Stimulated activated CD8-positive, alpha-beta memory T cell treated with anti-CD3 and anti-CD28 coated beads, Interleukin-12 subunit alpha, Interleukin-12 subunit beta, amount 100 ng/mL, for 24 hours (primary cell): ENCODE measurements around the gene DUSP2.

ENCODE experiments used
- DNase-seq: peaks from one replicate; pipeline ENCODE4 v3.0.0-alpha.2; 2020; ENCODE audit errors: extremely low read depth

DUSP2 gene, protein sequence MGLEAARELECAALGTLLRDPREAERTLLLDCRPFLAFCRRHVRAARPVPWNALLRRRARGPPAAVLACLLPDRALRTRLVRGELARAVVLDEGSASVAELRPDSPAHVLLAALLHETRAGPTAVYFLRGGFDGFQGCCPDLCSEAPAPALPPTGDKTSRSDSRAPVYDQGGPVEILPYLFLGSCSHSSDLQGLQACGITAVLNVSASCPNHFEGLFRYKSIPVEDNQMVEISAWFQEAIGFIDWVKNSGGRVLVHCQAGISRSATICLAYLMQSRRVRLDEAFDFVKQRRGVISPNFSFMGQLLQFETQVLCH

DNA sequence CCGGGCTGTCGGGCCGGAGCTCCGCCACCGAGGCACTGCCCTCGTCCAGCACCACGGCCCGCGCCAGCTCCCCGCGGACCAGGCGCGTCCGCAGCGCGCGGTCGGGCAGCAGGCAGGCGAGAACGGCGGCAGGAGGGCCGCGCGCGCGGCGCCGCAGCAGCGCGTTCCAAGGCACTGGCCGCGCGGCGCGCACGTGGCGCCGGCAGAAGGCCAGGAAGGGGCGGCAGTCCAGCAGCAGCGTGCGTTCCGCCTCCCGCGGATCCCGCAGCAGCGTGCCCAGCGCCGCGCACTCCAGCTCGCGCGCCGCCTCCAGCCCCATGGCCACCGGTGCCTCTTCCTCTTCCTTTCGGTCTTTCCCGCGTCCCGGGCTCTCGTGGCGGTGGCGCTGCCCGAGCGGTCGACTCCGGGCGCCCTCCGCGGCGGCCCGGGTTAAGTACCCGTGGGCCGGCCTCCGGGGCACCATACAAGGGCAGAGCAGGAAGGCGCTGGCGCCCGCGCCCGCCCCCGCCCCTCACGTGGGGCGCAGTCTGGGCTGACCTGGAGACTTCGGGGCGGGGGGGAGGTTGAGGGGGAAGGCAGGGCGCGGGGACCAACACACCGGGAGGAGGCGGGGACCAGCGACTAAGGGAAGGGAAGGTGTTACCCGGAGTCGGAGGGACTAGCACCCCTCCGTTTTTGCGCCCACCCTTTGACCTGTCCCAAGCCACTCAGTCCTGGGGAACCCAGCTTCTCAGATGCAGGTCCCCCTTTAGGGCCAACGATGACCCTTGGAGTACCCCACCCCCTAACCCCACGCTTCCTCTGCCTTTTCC is at the start of gene DUSP2:
Gene DUSP2, minus strand, starts transcription at position 405 of the 812 bp plus-strand sequence. Its CDS starts 86 bp downstream, at position 319.
- peak; percentile 85 for DNase-seq

DNA sequence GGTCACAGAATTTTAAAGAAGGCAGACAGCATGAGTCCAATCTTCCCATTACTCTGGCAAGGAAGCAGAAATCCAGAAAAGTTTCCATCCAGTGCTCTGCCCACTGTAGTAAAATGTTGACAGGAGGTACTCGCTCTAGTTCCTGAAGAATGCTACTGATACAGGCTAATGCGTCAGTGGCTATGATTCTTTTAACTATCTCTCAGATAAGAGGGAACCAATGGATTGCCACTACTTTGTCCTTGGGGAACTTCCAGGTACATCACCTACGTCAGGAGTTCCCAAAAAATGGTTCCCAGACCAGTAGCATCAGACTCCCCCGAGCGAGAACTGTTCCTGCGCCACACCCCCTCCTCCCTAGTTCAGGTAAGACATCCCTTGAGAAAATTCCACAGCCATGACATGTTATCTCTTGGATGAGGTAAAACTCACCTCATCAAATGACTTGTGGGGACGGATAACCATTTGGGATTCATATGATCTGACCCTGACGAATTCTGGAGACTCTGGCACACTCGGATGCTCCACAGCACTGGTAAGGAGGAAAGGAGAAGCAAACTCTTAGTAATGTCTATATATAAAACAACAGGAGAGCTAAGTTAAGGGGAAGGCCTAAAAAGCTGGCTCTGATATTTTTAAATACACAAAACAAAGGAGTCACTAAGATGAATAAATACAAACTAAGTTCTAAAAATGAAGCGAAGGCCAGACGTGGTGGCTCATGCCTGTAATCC is 46.9 kb upstream of the DUSP2 start:
- DNase-seq = no peak

DNA sequence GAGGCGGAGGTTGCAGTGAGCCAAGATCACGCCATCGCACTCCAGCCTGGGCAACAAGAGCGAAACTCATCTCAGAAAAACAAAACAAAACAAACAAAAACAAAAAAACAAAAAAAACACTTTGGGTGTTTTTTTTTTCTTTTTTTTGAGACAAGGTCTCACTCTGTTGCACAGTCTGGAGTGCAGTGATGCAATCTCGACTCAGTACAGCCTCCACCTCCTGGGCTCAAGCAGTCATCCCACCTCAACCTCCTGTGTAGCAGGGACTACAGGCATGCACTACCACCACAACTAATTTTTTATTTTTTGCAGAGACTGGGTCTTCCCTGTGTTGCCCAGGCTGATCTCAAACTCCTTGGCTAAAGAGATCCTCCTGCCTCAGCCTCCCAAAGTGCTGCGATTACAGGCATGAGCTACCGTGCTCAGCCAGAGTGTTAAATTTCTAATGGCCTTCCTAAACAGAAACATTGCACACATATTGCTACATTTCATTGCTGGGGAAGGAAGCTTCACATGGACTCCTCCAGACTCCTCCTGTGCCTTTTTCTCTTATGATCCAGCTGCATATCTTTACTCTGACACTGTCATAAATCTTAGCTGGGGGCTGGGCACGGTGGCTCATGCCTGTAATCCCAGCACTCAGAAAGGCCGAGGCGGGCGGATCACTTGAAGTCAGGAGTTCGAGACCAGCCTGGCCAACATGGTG is 43.7 kb upstream of the DUSP2 start:
- no peak for DNase-seq

DNA sequence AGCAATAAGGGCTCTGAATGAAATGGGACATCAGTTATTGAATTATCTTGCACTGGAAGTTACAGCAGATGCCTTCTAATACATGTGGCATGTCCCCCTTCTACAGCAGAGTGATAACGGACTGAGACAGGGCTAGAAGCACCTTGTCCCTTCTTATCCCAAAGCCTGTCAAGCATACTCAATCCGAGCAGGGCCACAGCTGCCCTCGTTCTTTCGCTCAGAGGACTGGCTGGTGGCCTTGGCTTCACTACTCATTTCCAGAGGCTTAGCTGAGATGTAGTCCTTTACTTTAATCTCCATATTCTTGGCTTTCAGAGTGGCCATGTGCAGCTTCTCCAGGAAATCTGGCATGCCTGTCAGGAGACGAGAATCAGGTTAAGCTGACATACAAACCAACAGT is 41.3 kb upstream of the DUSP2 start:
- DNase-seq = no peak

DNA sequence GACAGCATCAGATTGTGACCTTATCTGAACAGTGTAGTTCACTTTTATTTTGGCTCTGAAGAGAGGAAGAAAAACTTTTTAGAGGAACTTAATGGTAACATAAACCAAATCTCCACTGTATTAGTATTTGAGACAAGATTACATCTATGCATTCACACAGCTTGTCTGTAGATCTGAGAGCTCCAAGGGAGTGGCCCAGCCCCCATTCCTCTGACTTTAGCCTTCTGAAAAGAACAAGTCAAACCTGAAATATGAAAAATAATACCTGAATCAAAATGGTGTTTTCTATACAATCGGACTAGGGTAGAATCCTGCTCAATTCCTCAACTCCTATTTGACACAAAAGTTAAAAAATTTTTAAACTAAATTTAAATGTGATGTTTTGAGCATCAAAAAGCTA is 40.3 kb upstream of the DUSP2 start:
- no peak for DNase-seq

DNA sequence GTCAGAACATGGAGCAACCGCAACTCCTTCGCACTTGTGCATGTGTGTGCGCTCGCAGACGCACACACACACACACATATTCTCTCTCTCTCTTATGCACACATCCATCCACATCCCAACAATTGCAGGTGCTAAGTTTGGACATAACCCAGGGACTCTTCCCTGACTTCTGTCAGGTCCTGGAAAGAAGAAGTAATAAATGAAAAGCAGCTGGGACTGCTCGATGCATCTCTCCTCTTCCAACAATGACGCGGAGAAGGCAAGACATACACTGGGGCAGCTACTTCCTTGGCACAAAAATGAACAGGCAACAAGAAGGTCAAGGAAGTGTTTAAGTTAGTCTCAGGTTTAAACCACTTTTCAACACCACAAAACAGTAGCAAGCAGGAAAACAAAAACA is 39.7 kb upstream of the DUSP2 start:
- no peak for DNase-seq

DNA sequence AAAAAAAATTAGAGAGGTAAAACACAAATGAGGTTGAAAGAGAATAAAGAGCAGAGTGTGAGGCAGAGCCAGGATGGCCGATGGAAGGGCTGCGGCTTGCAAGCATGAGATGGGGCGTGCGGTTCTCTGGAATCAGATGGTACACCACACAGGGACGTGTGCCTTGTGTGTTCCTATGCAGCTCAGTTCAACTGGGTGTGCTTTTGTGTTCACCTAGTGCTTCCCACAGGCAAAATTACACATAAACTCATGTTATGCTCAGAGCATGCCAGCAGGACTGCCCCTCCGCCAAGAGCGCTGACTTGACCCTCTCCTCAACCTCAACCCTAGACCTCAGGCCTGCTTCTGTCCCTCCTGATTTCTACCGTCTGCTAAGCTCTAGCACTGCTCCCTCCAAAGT is 38.9 kb upstream of the DUSP2 start:
- DNase-seq = no peak

DNA sequence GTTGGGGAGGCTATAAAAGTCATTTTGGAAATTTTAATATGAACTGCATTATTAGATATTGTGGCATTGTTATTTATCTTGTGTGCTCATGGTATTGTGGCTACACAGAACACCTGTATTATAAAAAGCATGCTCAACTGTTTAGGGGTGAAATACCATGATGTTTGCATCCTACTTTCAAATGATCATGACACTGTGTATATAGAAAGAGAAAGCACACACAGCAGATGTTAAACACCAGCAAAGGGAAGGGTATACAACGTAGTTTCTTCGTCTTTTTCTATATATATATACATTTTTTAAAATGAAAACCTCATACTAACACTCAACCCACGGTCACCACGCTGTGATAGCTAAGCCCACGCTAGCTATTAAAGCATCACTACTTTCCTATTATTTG is 36.3 kb upstream of the DUSP2 start:
- no peak for DNase-seq

DNA sequence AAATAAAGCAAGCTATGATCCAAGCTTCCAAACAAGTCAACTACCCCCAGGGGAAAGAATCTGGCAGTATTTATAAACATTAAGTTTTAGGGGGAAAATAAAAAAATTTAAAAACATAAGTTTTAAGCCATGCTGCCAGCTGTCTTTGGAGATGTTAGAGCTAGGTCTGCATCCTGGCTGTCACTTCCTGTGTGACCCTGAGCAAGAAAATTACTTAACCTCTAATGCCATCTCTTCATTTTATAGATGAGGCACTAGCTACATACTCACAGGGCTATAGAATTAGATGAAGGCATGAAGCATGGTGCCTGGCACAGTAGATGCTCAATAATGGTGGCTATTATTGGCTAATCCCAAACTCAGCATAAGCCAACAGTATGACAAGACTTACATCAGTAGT is 35.3 kb upstream of the DUSP2 start:
- DNase-seq = no peak

DNA sequence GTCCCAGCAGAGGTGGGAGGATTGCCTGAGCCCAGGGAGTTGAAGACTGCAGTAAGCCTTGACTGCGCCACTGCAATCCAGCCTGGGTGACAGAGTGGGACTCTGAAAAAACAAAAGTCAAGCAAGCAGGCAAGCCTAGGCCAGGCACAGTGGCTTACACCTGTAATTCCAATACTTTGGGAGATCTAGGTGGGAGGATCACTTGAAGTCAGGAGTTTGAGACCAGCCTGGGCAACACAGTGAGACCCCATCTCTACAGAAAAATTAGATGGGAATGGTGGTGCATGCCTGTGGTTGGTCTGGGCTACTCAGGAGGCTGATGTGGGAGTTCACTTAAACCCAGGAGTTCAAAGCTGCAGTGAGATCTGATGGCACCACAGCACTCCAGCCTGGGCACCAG is 34.8 kb upstream of the DUSP2 start:
- no peak for DNase-seq

- no peak for DNase-seq
Measured at GRCh38 chr2:96176661-96177060, 31.4 kb upstream of the DUSP2 start.

DNA sequence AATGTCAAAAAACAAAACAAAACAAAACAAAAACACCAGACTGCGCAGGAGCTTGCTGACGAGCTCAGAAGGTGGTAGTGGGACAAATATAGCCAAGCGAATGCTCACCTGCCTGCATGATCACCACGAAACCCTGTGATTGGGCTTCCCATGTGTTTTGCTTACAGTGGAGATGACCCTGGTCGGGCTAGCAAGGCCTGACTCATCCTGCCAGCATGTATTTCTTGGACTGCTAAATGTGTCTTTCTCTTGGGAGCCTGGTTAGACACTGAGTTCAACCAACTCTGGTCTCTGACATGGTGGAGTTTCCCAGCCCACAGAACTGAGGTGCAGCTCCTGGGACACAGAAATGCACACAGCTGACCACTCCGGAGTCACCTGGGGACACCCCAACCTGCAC is 30.7 kb upstream of the DUSP2 start:
- DNase-seq = no peak

DNA sequence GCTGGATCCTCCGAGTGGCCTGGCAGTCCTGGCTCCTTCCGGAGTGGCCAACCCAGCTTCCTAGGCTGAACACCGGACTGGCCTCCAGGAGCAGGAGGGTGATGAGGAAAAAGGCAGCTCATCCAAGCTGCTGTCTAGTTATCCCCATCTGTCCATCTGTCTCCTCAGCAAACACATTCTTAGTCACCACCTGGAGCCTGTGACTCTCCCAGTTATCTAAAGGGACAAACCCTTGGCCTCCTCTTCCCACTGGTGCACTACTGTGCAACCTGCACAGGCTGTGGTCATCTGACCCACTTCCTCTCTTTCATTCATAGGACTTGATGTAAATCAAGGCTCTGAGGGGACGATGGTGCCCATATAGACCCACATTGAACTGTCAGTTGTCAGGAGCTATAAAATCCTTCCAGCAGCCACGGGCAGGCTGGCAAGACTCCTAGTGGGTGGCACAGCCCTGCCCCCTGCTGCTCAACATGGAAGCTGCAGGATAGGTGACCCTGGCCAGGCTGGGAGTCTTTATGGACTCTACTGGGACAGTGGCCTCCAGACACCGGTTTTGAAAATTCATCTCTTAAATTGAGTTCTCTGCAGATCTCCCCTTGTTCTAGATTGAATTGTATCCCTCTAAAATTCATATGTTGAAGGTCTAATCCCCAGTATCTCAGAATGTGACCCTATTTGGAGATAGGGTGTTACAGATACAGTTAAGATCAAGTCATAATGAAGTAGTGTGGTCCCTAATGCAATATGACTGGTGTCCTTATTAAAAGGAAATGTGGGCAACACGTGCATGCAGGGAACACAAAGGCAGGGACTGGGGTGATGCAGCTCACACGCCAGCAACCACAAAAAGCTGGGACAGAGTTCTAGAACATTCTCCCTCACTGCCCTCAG is 29.3 kb upstream of the DUSP2 start:
- DNase-seq = peak; percentile 54

DNA sequence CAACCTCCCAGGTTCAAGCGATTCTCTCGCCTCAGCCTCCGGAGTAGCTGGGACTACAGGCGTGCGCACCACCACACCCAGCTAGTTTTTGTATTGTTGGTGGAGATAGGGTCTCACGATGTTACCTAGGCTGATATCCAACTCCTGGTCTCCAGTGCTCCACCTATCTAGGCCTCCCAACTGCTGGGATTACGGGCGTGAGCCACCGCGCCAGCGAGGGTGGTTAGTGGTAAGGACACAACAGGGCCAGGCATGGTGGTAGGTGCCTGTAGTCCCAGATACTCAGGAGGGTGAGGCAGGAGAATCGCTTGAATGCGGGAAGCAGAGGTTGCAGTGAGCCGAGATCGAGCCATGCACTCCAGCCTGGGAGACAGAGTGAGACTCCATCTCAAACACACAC is 26.6 kb upstream of the DUSP2 start:
- DNase-seq = no peak

- no peak for DNase-seq
Measured at GRCh38 chr2:96170626-96171025, 25.4 kb upstream of the DUSP2 start.

- no peak for DNase-seq
Measured at GRCh38 chr2:96169868-96170507, 24.7 kb upstream of the DUSP2 start.

- DNase-seq = no peak
Measured at GRCh38 chr2:96167407-96168013, 22.3 kb upstream of the DUSP2 start.

DNA sequence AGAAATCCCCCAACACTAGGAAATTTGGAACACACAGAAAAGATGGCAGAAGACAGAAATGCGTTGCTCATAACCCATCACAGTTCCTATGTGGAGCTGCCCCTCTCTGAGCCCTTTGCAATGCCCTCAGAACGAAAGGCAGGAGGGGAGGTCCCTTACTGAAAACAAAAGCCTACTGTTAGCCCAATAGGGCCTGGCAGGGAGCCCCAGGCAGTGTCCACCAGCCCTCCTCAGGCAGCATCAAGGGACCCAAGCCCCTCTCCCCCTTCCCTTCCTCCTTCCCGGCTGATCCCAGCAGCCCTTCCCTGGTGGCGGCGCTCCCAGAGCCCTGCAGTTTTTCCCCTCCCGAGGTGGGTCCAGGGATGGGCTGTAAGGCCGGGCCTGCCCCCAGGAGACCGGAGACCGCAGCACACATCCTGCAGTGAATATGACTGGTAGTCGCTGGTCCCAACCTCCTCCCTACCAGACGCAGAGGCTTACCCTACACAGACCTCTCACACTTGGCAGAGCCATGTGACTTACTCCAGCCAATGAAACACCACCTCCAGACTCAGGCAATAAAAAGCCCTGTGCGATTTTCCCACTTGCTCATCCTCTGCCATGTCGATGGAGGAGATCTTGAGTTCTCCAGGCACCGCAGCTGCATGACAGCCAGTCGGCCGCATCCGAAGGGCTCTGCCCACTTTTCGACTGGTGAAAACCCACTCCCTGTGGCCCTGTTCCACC is 19.4 kb upstream of the DUSP2 start:
- DNase-seq = no peak

DNA sequence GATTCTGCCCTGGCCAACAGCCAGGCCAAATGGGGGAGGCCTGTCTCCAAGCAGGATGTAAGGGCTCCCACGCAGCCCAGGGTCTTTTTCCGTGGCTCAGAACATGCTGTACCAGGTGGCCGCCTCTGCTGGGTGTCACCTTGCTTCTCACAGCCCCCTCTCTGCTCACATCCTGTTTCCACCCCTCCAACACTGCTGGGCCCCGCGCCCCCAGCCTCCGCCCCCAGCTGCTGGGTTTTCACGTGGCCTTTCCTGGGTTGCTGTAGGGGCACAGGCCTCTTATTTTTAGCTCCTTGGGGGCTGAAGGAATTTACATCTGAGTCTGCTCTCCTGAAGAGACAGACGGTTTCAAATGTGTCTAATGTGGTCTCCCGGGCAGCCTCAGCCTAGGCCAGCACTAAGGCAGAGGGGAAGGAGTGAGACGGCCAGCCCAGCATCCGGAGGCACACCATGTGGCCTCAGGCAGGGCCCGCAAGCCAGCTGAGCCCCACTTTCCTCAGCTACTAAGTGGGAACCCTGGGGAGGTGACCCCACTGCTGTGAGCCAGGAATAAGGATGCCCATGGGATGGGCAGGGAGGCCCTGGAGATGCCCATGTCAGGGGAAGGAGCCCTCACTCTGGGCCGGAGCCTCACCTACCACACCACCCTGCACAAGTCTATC is 18.7 kb upstream of the DUSP2 start:
- no peak for DNase-seq
